H1 (cell line): Measurements from ENCODE around the gene ZNF729. TPM values are rescaled to one million over a fixed set of nuclear protein-coding genes. Genes with fewer than 3 reads are reported as not detected.

Source experiments
- CTCF ChIA-PET: fragments of 300-600 bp; sonication (Branson Sonifier 250); formaldehyde crosslinking; loops from one replicate; lab custom pipeline; 2021; ENCODE audit not compliant: partially characterized antibody; lab: Charles Lee
- POLR2A ChIA-PET: fragments of 300-600 bp; sonication (Branson Sonifier 250); formaldehyde crosslinking; loops from one replicate; lab custom pipeline; 2021; ENCODE audit warnings: inconsistent platforms; ENCODE audit not compliant: partially characterized antibody; lab: Charles Lee
- DNase-seq, 2 experiments: peaks; one replicate each; pipeline versions ENCODE4 v3.0.0 to v3.0.0-alpha.2; 2010 to 2022; ENCODE audit warnings: low spot score in 2 of 2, low read depth in 1 of 2, mixed read lengths in 1 of 2
- FAIRE-seq: peaks from 2 replicates; lab custom pipeline; 2011; peaks lifted over from hg19 to GRCh38; lab: Jason Lieb, UNC
- H2AFZ ChIP-seq: 2 replicates; pipeline ENCODE4 v1.8.1; 2012; ENCODE audit warnings: low read length, inconsistent platforms
- H2AK5ac ChIP-seq: 2 replicates; pipeline ENCODE4 v1.6.1; 2013; ENCODE audit warnings: low read depth, low read length
- H2BK120ac ChIP-seq: replicated peaks from 2 replicates; pipeline ENCODE3; 2013; ENCODE audit warnings: low read depth, low read length, inconsistent platforms
- H2BK12ac ChIP-seq: 2 replicates; pipeline ENCODE4 v1.6.1; 2013; ENCODE audit warnings: low read depth, low read length
- H2BK15ac ChIP-seq: 2 replicates; pipeline ENCODE4 v1.6.1; 2013; ENCODE audit warnings: low read length
- H2BK20ac ChIP-seq: 2 replicates; pipeline ENCODE4 v1.6.1; 2013; ENCODE audit warnings: low read length
- H2BK5ac ChIP-seq: 2 replicates; pipeline ENCODE4 v1.6.1; 2013; ENCODE audit warnings: low read depth, low read length
- H3K14ac ChIP-seq: 2 replicates; pipeline ENCODE4 v1.6.1; 2013; ENCODE audit warnings: inconsistent platforms; ENCODE audit not compliant: insufficient read length
- H3K18ac ChIP-seq: 2 replicates; pipeline ENCODE4 v1.6.1; 2013; ENCODE audit warnings: low read length; ENCODE audit errors: extremely low read depth
- H3K23ac ChIP-seq: 2 replicates; pipeline ENCODE4 v1.6.1; 2013; ENCODE audit warnings: inconsistent platforms; ENCODE audit not compliant: insufficient read length
- H3K23me2 ChIP-seq: 2 replicates; pipeline ENCODE4 v1.6.1; 2013; ENCODE audit warnings: low read depth, low read length
- H3K27ac ChIP-seq: 2 replicates; pipeline ENCODE4 v1.6.1; 2011; ENCODE audit warnings: low read depth, low read length, inconsistent platforms
- H3K27me3 ChIP-seq, 4 experiments: replicated peaks in 1 of 4; 1 replicate in 1 of 4; 2 replicates in 3 of 4; pipeline versions ENCODE4 v1.6.1 to v1.8.1; 2011 to 2013; ENCODE audit warnings: low read length in 3 of 4, mild to moderate bottlenecking in 3 of 4, inconsistent platforms in 2 of 4, mixed read lengths in 2 of 4, moderate library complexity in 1 of 4; ENCODE audit not compliant: control insufficient read depth in 3 of 4, insufficient read depth in 3 of 4; ENCODE audit errors: extremely low read depth in 1 of 4
- H3K36me3 ChIP-seq, 4 experiments: 2 replicates each; pipeline versions ENCODE4 v1.6.1 to v1.8.1; 2011 to 2013; ENCODE audit warnings: mild to moderate bottlenecking in 4 of 4, low read length in 3 of 4, moderate library complexity in 2 of 4, control low read depth in 1 of 4, inconsistent platforms in 1 of 4; ENCODE audit not compliant: insufficient read depth in 4 of 4, control insufficient read depth in 2 of 4
- H3K4ac ChIP-seq: replicated peaks from 2 replicates; pipeline ENCODE3; 2013; ENCODE audit warnings: low read length, low read depth, mixed read lengths, inconsistent platforms; ENCODE audit not compliant: insufficient read length
- H3K4me1 ChIP-seq, 4 experiments: replicated peaks in 1 of 4; 1 replicate in 1 of 4; 2 replicates in 3 of 4; pipeline versions ENCODE4 v1.6.1 to v1.8.1; 2011 to 2013; ENCODE audit warnings: low read length in 3 of 4, inconsistent platforms in 2 of 4, mixed read lengths in 1 of 4; ENCODE audit not compliant: insufficient read depth in 4 of 4, control insufficient read depth in 3 of 4
- H3K4me2 ChIP-seq, 2 experiments: 2 replicates each; pipeline versions ENCODE4 v1.6.1 to v1.8.1; 2011 to 2013; ENCODE audit warnings: low read depth in 2 of 2, low read length in 2 of 2, control low read depth in 1 of 2, inconsistent platforms in 1 of 2, mild to moderate bottlenecking in 1 of 2; ENCODE audit not compliant: insufficient read depth in 1 of 2
- H3K4me3 ChIP-seq, 4 experiments: fragments of 200-600, 300-600 bp in 1 of 4; sonication (generic), shearing (Covaris generic), sonication (Bioruptor Twin) in 1 of 4; 2 replicates each; pipeline versions ENCODE4 v1.5.1 to v1.8.1; 2011 to 2016; ENCODE audit warnings: low read length in 4 of 4, low read depth in 3 of 4, control low read depth in 2 of 4, inconsistent platforms in 2 of 4, mild to moderate bottlenecking in 2 of 4, mixed read lengths in 1 of 4, moderate library complexity in 1 of 4; ENCODE audit not compliant: insufficient read depth in 2 of 4; ENCODE audit errors: extremely low read depth in 1 of 4
- H3K56ac ChIP-seq: replicated peaks from 2 replicates; pipeline ENCODE3; 2013; ENCODE audit warnings: low read depth, mild to moderate bottlenecking, mixed read lengths, low read length, inconsistent platforms; ENCODE audit not compliant: insufficient read length
- H3K79me1 ChIP-seq: 2 replicates; pipeline ENCODE4 v1.6.1; 2013; ENCODE audit warnings: low read depth, low read length, control low read depth
- H3K79me2 ChIP-seq, 2 experiments: 2 replicates each; pipeline versions ENCODE4 v1.6.1 to v1.8.1; 2012 to 2013; ENCODE audit warnings: low read length in 2 of 2, mild to moderate bottlenecking in 2 of 2, inconsistent platforms in 1 of 2; ENCODE audit not compliant: insufficient read depth in 2 of 2, control insufficient read depth in 1 of 2
- H3K9ac ChIP-seq, 4 experiments: replicated peaks in 1 of 4; 1 replicate in 1 of 4; 2 replicates in 3 of 4; pipeline versions ENCODE4 v1.6.1 to v1.8.1; 2011 to 2013; ENCODE audit warnings: low read depth in 3 of 4, low read length in 3 of 4, control low read depth in 2 of 4, mild to moderate bottlenecking in 2 of 4, moderate library complexity in 2 of 4, inconsistent platforms in 1 of 4; ENCODE audit errors: extremely low read depth in 1 of 4
- H3K9me3 ChIP-seq, 2 experiments: 2 replicates each; pipeline versions ENCODE4 v1.6.1 to v1.8.1; 2012 to 2013; ENCODE audit warnings: mild to moderate bottlenecking in 2 of 2, moderate library complexity in 2 of 2, control low read depth in 1 of 2, inconsistent platforms in 1 of 2, low read depth in 1 of 2, low read length in 1 of 2, mixed read lengths in 1 of 2; ENCODE audit not compliant: insufficient read depth in 2 of 2
- H4K20me1 ChIP-seq, 2 experiments: replicated peaks in 1 of 2; 2 replicates each; pipeline versions ENCODE3 to v1.8.1; 2011 to 2013; ENCODE audit warnings: inconsistent platforms in 2 of 2, low read length in 2 of 2, mild to moderate bottlenecking in 1 of 2; ENCODE audit not compliant: insufficient read depth in 2 of 2, control insufficient read depth in 1 of 2
- H4K5ac ChIP-seq: 2 replicates; pipeline ENCODE4 v1.6.1; 2013; ENCODE audit warnings: low read length, low read depth, mixed read lengths, inconsistent platforms; ENCODE audit not compliant: insufficient read length
- H4K8ac ChIP-seq: 2 replicates; pipeline ENCODE4 v1.8.0; 2013; ENCODE audit warnings: mild to moderate bottlenecking, moderate library complexity, low read length, inconsistent platforms; ENCODE audit not compliant: insufficient read depth; ENCODE audit errors: extremely low read depth
- H4K91ac ChIP-seq: replicated peaks from 2 replicates; pipeline ENCODE3; 2013; ENCODE audit warnings: low read length, mixed read lengths, inconsistent platforms; ENCODE audit not compliant: insufficient read length
- CHD1 ChIP-seq: IDR thresholded peaks from 2 replicates; pipeline ENCODE4 v1.6.1; 2012; ENCODE audit warnings: low read depth, low read length, improper control_type of control experiment
- CTBP2 ChIP-seq: IDR thresholded peaks from 2 replicates; pipeline ENCODE4 v1.7.0; 2011; ENCODE audit warnings: borderline replicate concordance, mild to moderate bottlenecking, moderate library complexity, mixed read lengths, low read length; ENCODE audit not compliant: insufficient read depth, insufficient read length
- CTCF ChIP-seq, 3 experiments: IDR thresholded peaks; 1 replicate in 2 of 3; 2 replicates in 1 of 3; pipeline versions ENCODE4 v1.5.1 to v1.6.1; 2011; ENCODE audit warnings: low read length in 3 of 3, mild to moderate bottlenecking in 3 of 3, inconsistent platforms in 2 of 3, low read depth in 1 of 3, moderate library complexity in 1 of 3; ENCODE audit not compliant: insufficient read depth in 1 of 3; ENCODE audit errors: control extremely low read depth in 1 of 3
- GABPA ChIP-seq: IDR thresholded peaks from 2 replicates; pipeline ENCODE4 v1.6.1; 2011; ENCODE audit warnings: mild to moderate bottlenecking, low read length, moderate library complexity, borderline replicate concordance; ENCODE audit not compliant: insufficient read depth
- MAFK ChIP-seq: IDR thresholded peaks from 2 replicates; pipeline ENCODE4 v1.6.1; 2012; ENCODE audit warnings: low read depth, mild to moderate bottlenecking, improper control_type of control experiment, low read length
- SAP30 ChIP-seq: fragments of 300-600 bp; sonication (generic); IDR thresholded peaks from 2 replicates; pipeline ENCODE4 v1.7.1; 2012; ENCODE audit warnings: low read length, moderate library complexity, mild to moderate bottlenecking, inconsistent platforms; ENCODE audit not compliant: insufficient read depth, insufficient replicate concordance
- SIRT6 ChIP-seq: IDR thresholded peaks from one replicate; pipeline ENCODE4 v1.7.1; 2012; ENCODE audit warnings: low read length, inconsistent platforms
- TAF1 ChIP-seq: IDR thresholded peaks from 2 replicates; pipeline ENCODE4 v1.6.1; 2011; ENCODE audit warnings: mild to moderate bottlenecking, low read depth, low read length
- WGBS, 2 experiments: shearing (Covaris generic) in 1 of 2; methylation state at CpG; one replicate each; pipeline versions ENCODE4 v1.1.6 to v1.1.7; 2013 to 2015; ENCODE audit warnings: low lambda C conversion rate in 2 of 2, mixed read lengths in 2 of 2, inconsistent platforms in 1 of 2, low coverage in 1 of 2, missing lambda C conversion rate in 1 of 2; ENCODE audit not compliant: insufficient replicate concordance in 2 of 2, insufficient coverage in 1 of 2, insufficient read length in 1 of 2; ENCODE audit errors: extremely low coverage in 1 of 2, missing lambda C conversion rate in 1 of 2; 5-methylcytosine and 5-hydroxymethylcytosine counted together
- polyA plus RNA-seq, 7 experiments: library from polyadenylated mRNA; depleted of rRNA in 3 of 7; stranded (reverse) in 5 of 7; unstranded in 2 of 7; fragments of >200 nt in 5 of 7; fragments of 200-250 nt in 2 of 7; gene quantifications; 1 replicate in 5 of 7; 2 replicates in 1 of 7; 4 replicates in 1 of 7; pipeline versions ENCODE4 v1.2.1 to v1.2.3, GENCODE V29; 2011 to 2013; ENCODE audit warnings: missing spikeins in 2 of 7, mixed read lengths in 2 of 7
- total RNA-seq: library from RNA; stranded (reverse); fragmentation: NEBNext Ultra II Directional; extraction: Animal tissue kit (Norgen Biotek cat#: 25700); gene quantifications from 2 replicates; pipeline ENCODE4 v1.2.1, GENCODE V29; 2021

ZNF729 gene
- total and polyA plus RNA-seq, 2 of the 8 experiments (the other 6 are each of a cell fraction or from before 2014, with no cell fraction given) = not detected

- Histone ChIP-seq H3K9ac (no peak overlapping the region), H3K18ac (no peak overlapping the region), H3K23ac (no peak overlapping the region), H4K5ac (no peak overlapping the region), H3K9me3 (peaks cover 90 to 97% of the 10 kb centered on the region in 2 experiments), H3K27ac (no peak overlapping the region), H4K91ac (no peak overlapping the region), H2BK15ac (no peak overlapping the region), H3K4me3 (no peak overlapping the region), H3K79me1 (no peaks in the 10 kb centered on the region), H3K23me2 (no peaks in the 10 kb centered on the region), H4K20me1 (no peaks in the 10 kb centered on the region), H2BK20ac (no peak overlapping the region), H3K79me2 (no peaks in the 10 kb centered on the region), H3K4me1 (no peaks in the 10 kb centered on the region), H4K8ac (no peak overlapping the region), H3K27me3 (no peaks in the 10 kb centered on the region), H3K56ac (no peak overlapping the region), H2BK5ac (no peak overlapping the region), H3K14ac (no peak overlapping the region), H3K36me3 (no peaks in the 10 kb centered on the region; a peak in 1 of 8 replicates), H2AK5ac (no peak overlapping the region), H3K4ac (no peak overlapping the region), H2BK120ac (no peak overlapping the region), H3K4me2 (no peak overlapping the region), H2AFZ (no peak overlapping the region), H2BK12ac (no peak overlapping the region)
- POLR2A ChIA-PET = no interaction called here
- no peak for FAIRE-seq
- DNase-seq = no peak
- WGBS, 2 experiments = 46% methylated on average over 3 of the region's 3 CpGs; no CpG with 5 or more reads in 1 of the 2 experiments
- TF ChIP-seq CTCF (IDR thresholded peaks at IDR 0.05; ENCODE audit: control extremely low read depth in 1 of 3, insufficient read depth in 1 of 3, low read depth in 1 of 3, low read length in 3 of 3) (no peak), SAP30 (no peak), SIRT6 (no peak), CTBP2 (no peak), TAF1 (no peak), GABPA (no peak), CHD1 (no peak), MAFK (no peak)
- CTCF ChIA-PET = no interaction called here
These were observed 41.1 kb downstream of the ZNF729 start for GRCh38 chr19:22327321-22327720.
